CD4-positive, alpha-beta T cell treated with Interferon alpha-2 for 1 hour (primary cell): ENCODE measurements around the gene SUPT16H.
"Not testable (repeated sequence)": the region's sequence is repeated elsewhere in the genome, so short reads cannot be mapped to it uniquely, and the experiment has no call there.

ENCODE experiments used
- DNase-seq, 2 donors: peaks; one replicate each; pipeline ENCODE4 v3.0.0-alpha.2; 2020 to 2022

The SUPT16H gene

DNA sequence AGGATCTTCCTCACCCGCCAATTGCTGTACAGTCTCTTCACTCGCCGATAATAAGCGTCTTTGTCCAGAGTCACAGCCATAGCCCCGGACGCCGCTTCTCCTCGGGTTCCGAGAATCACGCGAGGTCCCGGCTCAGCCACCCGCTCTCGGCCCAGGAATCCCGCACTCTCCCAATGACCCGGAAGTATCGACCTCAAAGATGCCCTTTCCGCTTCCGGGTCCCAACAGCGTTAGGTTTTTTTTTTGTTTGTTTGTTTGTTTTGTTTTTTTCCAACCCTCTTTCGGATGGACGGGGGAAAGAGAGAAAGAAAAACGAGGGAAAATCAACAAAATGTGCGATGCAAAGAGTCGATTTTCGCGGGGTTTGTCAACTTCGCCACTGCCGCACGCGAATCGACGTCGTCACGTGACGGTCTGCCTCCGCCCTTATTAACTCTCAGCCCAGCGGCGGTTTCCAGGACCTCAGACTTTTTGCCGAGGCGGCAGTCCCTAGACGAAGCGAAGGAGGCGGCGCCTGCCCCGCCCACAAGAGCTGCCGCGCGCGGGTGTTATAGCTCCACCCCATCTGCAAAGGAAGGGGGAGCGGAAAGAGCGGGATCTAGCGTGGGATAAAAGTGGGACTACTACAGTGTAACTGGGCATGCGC lies at the start of gene SUPT16H:
Gene SUPT16H (minus strand): TSS at position 172 of the 646 bp plus-strand sequence. CDS start 92 bp downstream, at position 80.
- DNase-seq, result peak; percentile 91 to 94

DNA sequence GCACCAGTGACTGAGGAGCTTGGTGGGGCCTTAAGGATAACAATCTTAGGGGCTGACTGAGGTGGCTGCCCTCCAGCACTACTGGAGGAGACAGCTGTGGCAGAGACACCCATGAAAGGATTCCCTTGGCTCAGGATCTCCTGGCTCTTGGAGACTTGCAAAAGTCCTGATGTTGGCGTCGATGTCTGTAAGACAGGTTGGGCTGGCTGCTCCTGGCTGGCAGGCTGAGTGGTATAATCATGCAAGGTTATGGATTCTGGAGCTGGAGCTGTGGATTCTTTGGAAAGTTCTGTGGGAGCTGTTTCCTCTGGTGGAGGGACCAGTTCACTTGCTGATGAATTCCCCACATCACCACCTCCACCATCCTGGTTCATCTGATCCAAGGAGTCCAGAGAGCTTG lies 47.3 kb upstream of the SUPT16H start:
- no peak for DNase-seq

DNA sequence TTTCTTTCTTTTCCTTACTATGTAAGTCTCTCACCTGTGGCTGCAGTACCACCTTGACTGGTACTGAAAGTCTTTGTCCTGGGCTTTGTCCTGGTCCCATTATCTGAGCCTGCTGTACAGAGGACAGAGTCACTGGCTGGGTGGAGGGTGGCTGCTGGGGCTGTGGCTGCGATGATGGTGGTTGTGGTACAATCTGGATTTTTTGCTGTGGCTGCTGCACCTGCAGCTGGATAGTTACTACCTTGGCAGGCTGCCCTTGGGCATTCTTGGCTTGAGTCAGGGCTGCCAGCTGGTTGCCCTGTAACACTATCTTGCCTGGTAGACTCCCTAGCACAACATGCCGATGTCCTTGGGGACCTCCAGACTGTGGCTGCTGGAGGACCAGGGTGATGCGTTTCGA lies 45.1 kb upstream of the SUPT16H start:
- DNase-seq, result no peak

- DNase-seq, result no peak
Observed at GRCh38 chr14:21426692-21427091, 42.9 kb upstream of the SUPT16H start.

DNA sequence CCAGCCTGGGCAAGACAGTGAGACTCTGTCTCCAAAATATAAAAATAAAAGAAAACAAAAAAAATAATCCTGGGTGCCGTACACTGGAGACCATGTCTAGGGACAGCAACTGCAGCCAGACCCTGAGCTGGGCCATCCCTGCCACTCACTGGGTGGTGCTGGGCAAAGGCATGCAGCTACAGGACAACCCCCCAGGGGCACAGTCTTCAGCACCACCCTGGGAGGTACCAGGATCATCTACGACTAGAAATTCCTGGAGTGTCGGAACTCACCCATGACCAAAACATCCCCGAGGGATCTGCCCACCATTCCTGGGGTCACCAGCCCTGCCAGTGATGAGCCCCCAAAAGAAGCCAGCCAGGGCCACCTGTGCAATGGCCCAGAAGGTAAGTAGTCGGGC lies 35.7 kb upstream of the SUPT16H start:
- no peak for DNase-seq

GRCh38 chr14:21415329-21415728 lies 31.5 kb upstream of the SUPT16H start:
- DNase-seq, result no peak

DNA sequence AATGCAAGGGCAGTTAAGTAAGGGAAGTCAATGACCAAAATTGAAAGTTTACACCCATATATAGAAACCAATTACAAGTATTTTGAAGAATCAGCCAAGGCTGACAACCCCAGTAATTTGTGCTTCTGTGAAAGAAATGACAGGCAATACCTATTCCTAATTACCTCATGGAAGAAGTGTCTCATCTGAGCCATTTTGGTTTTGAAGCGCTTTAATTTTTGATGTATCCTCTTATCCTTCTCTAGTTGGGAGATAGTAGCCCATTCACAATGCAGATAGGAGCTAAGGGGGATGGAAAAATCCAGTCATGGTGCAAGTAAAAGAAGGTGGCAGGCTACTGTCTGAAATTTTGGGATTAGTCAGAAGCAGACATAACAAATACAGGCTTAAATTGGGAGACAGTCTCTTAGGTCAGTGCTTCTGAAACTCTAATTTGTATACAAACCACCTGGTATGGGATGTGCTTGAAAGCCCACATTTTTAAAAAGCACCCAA lies 30.4 kb upstream of the SUPT16H start:
- no peak for DNase-seq

DNA sequence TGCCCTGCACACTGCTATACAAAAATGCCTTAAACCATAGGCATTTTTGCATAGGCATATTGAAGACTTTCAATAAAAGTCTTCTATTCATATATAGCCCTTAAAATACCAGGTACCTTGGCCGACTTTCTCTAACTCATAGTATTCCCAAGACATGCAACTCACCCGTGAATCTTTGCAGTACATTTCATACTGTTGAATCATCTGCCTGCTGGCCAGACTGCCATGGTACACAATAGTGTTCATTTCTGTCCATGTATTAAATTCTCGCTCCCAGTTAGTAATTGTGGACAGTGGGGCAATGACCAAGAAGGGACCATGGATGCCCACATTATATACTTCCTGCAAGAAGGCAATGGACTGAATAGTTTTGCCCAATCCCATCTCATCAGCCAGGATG lies 24.3 kb upstream of the SUPT16H start:
- DNase-seq, result no peak

DNA sequence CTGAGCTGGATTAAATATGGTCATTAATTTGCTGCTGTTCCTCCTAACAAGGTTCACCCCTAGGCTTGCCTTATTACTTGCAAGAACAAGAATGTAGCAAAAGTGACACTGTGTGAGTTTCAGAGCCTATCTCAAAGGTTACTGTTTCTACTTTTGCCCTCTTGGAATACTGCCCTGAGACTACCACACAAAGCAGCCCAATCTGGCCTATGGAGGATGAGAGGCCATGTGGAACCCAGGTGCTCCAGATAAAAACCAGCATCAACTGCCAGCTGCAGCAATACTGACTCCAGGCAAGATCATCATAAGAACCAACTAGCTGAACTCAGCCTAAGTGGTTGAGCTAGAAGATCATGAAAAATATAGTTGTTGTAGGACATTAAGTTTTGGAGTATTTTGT lies 22.4 kb upstream of the SUPT16H start:
- no peak for DNase-seq

DNA sequence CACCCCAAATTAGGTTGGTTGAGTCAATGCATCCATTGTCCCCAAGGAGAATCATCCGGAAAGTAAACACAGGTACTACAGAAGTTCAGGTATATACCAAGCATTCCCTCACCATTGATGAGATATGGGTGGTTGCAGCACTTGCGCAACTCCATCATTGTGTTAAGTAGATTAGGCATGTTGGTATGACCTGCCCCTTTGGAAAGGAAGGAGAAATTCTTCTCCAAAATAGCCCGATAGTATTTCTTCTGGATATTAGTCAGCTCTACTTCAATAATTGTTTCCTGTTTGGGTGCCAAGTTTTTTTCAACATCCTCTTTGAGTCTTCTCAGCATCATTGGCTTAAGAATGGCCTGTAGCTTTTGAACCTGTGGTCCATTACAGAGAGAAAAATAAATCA lies 21.3 kb upstream of the SUPT16H start:
- DNase-seq, result no peak

DNA sequence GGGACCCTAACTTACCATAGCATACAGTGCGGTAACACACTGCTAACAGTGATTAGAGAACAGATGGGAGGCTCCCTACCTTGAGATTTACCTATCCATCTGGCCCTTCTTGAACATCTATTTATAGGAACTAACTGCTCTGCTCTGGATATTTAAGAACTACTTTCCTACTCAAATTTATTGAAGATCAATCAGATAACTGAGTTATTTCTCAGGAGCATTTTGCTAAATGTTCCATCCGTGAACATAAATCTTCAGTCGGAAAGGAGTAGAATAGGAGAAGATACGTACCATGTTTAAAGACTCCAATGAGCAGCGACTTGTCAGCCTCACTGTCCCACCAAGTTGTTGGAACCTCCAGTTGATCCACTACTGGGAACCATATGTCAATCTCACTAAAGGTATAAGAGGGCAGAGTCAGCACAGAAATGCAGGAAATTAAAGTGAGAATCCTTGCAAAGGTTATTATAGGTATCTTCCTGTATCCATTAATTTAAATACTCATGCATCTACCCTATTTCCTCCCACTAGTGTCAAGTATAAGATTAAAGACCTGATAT lies 15.6 kb upstream of the SUPT16H start:
- DNase-seq, result no peak

GRCh38 chr14:21398901-21399300 lies 15.1 kb upstream of the SUPT16H start:
- no peak for DNase-seq

DNA sequence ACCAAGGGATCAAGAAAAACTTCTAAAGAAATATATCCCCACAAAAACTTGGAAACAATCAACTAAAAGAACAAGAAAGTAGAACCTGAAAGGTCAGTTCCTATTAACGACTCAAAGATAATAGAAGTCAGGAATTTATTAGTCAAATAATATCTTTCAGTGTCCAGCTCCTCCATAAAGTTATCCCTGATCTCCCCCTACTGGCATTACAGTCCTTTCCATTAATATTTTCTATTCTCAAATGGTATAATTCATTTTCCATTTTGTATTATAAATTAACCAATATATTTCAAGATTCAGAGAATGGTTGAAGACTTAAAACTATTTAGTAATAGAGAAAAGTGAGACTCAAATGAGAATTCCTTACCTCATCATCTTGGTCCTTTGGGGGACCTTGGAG lies 11.6 kb upstream of the SUPT16H start:
- no peak for DNase-seq

DNA sequence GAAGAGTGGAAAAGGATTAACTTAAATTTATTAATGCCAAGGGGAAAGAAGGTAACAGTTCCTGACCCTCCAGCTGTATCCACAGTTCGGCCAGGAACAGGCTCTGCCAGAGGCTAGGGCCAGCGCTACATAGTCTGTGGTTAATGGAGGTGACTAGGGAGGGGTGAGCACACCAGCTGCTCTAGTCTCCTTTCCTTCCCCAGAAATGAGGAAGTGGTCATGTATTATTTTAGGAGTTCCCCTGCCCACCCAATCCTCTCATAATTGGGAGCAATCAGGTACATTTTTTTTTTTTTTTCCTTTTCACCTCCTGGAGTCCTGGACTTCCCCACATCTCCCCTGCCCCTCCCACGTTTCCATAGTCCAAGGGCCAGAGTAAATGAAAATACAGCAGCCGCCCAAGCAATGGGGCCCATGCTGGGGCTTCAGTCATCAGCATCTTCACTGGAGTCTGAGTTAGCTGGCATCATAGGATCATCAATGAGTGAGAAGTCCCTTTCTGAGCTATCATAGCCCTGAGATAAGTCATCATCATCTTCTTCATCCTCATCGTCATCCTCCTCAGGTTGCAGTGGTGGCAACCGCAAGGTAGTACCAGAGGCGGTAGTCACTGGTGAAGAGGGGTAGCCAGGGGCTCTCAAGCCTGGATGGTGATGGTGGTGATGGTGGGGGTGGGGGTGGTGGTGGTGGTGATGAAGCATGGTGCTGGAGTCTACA lies 1.5 kb upstream of the SUPT16H start:
- DNase-seq, result peak in 1 of 2 donors; percentile 17

- no peak for DNase-seq
Observed at GRCh38 chr14:21384494-21384851, 654 bp upstream of the SUPT16H start.

GRCh38 chr14:21382886-21383847 lies 652 bp downstream of the SUPT16H start:
- DNase-seq, result peak; percentile 15 to 49

- DNase-seq, result no peak
Observed at GRCh38 chr14:21382095-21382494, 1.7 kb downstream of the SUPT16H start.

DNA sequence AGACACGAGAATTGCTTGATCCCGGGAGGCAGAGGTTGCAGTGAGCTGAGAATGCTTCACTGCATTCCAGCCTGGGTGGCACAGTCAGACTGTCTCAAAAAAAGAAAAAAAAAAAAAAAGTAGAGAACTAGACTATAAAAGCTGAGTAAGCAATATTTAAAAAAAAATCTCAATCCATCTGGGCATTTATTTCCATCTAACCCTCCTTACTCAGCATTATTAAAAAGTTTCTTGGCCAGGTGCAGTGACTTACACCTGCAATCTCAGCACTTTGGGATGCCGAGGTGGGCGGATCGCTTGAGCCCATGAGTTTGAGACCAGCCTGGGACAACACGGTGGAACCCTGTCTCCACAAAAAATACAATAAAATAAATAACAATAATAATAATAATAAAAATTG lies 4.5 kb downstream of the SUPT16H start:
- no peak for DNase-seq

DNA sequence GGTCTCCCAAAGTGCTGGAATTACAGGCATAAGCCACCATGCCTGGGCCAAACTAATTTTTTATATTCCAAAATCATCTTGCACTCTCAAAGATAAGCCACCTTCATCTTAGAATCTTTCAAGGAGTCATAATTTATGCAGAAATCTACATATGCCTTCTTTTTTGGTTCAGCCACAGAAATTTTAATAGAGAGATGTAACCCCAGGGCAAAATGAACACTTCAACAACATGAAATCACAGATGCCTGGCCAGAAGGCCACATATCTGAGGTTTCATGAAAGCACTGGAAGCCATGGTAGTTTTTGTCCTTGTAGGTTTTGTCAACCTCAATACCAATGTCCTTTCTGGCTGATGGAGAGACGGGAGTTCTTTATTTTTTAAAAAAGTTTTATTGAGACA lies 9.8 kb downstream of the SUPT16H start:
- DNase-seq, result no peak

DNA sequence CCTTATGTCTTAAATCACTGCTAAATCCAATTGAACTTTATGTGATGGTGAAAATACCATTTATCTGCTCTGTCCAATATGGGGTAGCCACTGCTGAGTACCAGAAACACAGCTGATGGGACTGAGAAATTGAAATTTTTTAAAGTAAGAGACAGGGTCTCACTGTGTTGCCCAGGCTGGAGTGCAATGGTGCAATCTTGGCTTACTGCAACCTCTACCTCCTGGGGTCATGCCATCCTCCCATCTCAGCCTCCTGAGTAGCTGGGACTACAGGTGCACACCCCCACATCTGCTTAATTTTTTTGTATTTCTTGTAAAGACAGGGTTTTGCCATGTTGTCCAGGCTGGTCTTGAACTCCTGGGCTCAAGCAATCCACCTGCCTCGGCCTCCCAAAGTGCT lies 11.0 kb downstream of the SUPT16H start:
- DNase-seq, result not testable (repeated sequence)

GRCh38 chr14:21369949-21370679 lies 13.7 kb downstream of the SUPT16H start:
- DNase-seq, result no peak

DNA sequence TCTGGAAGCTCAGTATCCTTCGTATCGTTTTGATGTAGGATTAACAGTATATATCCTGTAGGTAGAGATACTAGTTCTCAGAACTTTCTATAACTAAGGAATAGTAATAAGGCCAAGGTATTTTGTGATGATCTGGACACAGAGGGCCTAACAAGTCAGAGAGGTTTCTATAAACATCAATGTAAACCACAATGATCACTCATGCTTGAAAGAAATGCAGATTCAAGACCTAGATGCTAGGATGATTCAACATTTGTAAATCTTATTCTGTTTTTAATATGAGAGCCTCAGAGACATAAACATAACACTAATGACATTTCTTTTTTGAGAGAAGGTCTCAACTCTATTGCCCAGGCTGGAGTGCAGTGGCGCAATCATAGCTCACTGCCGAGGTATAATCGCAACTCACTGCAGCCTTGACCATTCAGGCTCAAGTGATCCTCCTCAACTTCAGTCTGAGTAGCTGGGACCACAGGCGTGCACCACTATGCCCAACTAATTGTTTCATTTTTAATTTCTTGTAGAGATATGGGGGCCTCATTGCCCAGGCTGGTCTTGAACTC lies 16.2 kb downstream of the SUPT16H start:
- no peak for DNase-seq
